Islet of Langerhans (tissue), 1 donor: Measurements from ENCODE around the gene PGLYRP1.

Source experiments
- FAIRE-seq: peaks from one replicate; lab custom pipeline; 2011; peaks lifted over from hg19 to GRCh38; lab: Jason Lieb, UNC

The PGLYRP1 gene

GRCh38 chr19:46032597-46033025, 9.8 kb upstream of the PGLYRP1 start:
- FAIRE-seq, result no peak

- no peak for FAIRE-seq
These were observed 9.1 kb upstream of the PGLYRP1 start for GRCh38 chr19:46031781-46032596.

- FAIRE-seq, result no peak
These were observed 8.1 kb upstream of the PGLYRP1 start for GRCh38 chr19:46030812-46031550.

GRCh38 chr19:46025835-46026234, 3.0 kb upstream of the PGLYRP1 start:
- FAIRE-seq, result no peak

GRCh38 chr19:46023311-46023779, 492 bp upstream of the PGLYRP1 start:
- no peak for FAIRE-seq

GRCh38 chr19:46022061-46022430, 807 bp downstream of the PGLYRP1 start:
- no peak for FAIRE-seq

GRCh38 chr19:46021531-46022041, 1.3 kb downstream of the PGLYRP1 start:
- FAIRE-seq, result no peak

- FAIRE-seq, result no peak
These were observed 2.1 kb downstream of the PGLYRP1 start for GRCh38 chr19:46020819-46021125.

GRCh38 chr19:46019270-46019669, 3.6 kb downstream of the PGLYRP1 start:
- FAIRE-seq, result no peak

GRCh38 chr19:46018729-46019251, 4.1 kb downstream of the PGLYRP1 start:
- FAIRE-seq, result no peak

GRCh38 chr19:46017874-46018675, 4.8 kb downstream of the PGLYRP1 start:
- FAIRE-seq, result no peak

GRCh38 chr19:46017095-46017429, 5.8 kb downstream of the PGLYRP1 start:
- no peak for FAIRE-seq

- FAIRE-seq, result no peak
These were observed 6.3 kb downstream of the PGLYRP1 start for GRCh38 chr19:46016426-46017094.

GRCh38 chr19:46015687-46016425, 7.0 kb downstream of the PGLYRP1 start:
- no peak for FAIRE-seq

- FAIRE-seq, result no peak
These were observed 7.7 kb downstream of the PGLYRP1 start for GRCh38 chr19:46014941-46015686.

- FAIRE-seq, result no peak
These were observed 8.3 kb downstream of the PGLYRP1 start for GRCh38 chr19:46014534-46014933.

GRCh38 chr19:46009530-46010510, 13.0 kb downstream of the PGLYRP1 start:
- no peak for FAIRE-seq

- no peak for FAIRE-seq
These were observed 16.4 kb downstream of the PGLYRP1 start for GRCh38 chr19:46006411-46006810.

GRCh38 chr19:46002678-46003275, 20.1 kb downstream of the PGLYRP1 start:
- no peak for FAIRE-seq
